DMS 273 (cell line): ENCODE data around the gene PRODH2.
A peak's percentile ranks its signal among the peaks of the same experiment; 100 is the strongest.
"Not testable (repeated sequence)": the region's sequence is repeated elsewhere in the genome, so short reads cannot be mapped to it uniquely, and the experiment has no call there.

Source experiments
- DNase-seq: peaks from one replicate; lab custom pipeline; 2025; ENCODE audit not compliant: unreplicated experiment; lab: John Stamatoyannopoulos, UW

PRODH2 gene

DNA sequence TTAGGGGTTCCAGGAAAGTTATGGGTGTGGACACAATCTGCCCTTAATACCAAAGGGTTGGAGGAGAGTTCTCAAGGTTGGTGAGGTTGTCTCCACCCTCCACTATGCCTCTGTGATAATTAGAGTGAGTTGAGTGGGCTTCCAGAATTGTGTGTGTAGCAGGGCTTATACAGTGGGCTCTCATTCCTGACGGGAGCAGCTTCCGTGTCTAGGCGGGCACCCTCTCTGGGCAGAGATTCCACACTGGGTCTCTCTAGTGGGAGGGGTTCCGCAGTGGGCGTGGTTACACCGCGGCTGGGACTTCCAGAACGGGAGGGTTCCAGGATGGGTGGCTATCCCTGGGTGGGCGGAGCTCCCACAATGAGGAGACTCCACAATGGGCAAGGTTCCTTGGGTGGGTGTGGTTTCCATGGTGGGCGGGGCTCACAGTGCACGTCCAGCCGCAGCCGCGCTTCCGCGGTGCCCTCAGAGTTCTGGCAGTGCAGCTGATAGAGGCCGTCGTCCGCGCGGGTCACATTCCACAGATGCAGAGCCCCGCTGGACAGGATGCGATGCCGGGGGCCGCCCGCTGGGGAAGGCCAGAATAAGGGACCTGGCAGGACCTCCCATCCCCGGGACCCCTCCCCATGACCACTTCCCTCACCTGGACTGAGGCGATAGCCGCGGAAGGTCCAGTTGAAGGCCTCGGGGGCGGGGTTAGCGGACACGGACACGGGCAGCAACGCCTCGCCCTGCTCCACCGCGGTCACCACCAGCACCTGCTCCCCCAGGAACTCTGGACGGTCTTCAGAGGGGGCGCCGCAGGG is 31.2 kb upstream of the PRODH2 start:
- peak; percentile 45 for DNase-seq

DNA sequence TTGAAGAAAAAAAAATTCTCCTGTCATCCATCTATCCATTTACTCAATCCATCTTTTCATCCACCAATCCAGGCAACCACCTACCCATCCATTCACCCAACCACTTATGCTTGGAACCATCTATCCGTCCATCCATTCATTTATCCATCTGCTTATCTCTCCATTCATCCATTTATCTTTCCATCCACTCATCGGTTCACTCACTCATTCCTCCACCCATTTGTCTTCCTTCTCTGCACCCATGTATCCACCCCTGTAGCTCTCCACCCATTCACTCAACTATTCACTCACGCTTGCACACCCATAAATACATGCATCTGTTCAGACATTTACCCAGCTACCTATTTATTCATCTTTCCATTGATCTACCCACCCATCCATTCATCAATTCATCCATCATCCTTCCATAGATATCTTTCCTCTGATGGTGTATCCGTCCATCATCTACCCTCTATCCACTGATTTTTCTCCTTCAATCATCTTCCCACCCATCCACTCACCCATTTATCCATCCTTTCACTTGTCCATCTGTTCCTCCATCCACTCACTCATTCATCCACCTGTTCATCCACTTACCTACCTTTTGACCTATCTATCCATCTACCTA is 30.1 kb upstream of the PRODH2 start:
- no peak for DNase-seq

DNA sequence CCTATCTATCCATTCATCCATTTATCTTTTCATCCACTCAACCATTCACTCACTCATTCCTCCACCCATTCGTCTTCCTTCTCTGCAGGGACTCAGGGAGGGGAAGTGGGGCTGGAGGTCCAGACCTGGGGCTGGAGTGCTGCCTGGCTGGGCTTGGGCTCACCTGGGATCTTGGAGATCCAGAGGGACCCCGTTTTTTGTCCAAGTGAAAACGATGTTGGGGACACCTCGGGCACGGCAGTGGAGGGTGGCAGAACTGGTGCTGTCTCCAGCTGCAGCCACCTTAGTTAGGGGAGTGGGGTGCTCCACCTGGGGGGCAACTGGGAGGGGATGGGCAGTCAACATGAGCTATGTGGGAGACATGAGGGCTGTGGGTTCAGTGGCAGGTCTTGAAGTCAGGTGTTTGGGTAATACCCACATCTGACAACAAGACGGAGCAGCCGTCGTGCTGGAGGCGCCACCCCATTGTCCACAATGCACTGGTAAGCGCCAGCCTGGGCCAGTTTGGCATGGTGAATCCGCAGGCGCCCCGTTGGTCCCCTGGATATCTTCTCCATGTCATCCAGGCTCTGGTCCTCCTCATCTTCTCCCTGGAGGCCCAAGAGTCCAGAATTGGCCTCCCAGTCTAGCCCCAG is 29.4 kb upstream of the PRODH2 start:
- DNase-seq = no peak

DNA sequence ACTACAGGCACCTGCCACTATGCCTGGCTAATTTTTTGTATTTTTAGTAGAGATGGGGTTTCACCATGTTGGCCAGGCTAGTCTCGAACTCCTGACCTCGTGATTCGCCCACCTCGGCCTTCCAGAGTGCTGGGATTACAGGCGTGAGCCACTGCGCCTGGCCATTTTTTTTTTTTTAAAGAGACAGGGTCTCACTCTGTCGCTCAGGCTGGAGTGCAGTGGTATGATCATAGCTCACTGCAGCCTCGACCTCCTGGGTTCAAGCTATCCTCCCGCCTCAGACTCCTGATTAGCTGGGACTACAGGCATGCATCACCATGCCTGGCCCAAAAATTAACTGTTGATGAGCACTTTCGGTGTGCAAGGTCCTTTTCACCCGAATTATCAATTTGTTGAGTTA is 23.5 kb upstream of the PRODH2 start:
- not testable (repeated sequence) for DNase-seq

DNA sequence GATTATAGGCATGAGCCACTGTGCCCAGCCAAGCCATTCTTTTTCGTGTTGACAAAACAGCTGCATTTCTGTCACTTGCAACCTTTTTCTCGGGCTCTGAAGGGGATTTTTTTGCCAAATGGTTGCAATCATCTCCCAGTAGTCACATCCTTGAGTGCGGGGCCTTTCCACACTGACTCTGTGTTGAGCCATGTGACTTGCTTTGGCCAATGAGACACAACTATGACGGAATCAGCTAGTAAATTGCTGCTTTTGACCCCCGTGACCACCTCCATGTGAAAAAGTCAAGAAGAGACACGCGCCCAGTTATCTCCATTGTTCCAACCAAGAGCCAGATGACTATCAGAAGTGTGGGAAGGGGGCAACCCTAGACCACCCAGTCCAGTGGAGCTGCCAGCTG is 21.3 kb upstream of the PRODH2 start:
- no peak for DNase-seq

DNA sequence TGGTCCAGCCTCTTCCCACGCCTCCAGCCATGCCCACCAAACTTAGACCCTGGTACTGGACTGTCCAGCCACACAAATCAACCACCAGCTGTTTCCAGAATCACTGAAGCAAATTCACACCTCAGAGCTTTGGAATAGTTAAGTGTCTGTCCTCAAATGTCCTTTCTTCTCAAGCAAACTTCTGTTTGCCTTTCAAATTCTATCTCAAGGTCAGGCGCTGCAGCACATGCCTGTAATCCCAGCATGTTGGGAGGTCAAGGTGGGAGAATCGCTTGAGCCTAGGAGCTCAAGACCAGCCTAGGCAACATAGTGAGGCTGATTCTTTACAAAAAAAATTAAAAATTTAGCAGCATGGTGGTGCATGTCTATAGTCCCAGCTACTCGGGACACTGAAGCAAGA is 19.4 kb upstream of the PRODH2 start:
- no peak for DNase-seq

DNA sequence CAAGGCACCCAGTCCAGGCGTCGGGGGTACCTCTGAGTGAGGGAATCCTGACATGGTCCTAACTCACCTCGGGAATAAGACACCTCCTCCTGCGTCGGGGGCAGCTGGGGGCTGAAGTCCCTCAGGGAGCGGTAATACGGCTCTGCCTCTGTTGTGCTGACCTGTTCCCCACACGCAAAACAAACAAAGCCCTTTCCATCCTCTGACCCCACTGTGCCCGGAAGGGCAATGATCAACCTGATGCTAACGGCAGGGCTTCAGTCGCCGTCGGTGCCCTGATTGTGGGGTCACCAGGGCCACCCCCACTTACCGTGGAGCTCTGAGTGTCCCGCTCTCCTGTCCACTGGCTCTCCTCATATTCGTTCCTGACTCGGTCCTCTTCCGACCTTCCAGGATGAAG is 18.3 kb upstream of the PRODH2 start:
- no peak for DNase-seq

DNA sequence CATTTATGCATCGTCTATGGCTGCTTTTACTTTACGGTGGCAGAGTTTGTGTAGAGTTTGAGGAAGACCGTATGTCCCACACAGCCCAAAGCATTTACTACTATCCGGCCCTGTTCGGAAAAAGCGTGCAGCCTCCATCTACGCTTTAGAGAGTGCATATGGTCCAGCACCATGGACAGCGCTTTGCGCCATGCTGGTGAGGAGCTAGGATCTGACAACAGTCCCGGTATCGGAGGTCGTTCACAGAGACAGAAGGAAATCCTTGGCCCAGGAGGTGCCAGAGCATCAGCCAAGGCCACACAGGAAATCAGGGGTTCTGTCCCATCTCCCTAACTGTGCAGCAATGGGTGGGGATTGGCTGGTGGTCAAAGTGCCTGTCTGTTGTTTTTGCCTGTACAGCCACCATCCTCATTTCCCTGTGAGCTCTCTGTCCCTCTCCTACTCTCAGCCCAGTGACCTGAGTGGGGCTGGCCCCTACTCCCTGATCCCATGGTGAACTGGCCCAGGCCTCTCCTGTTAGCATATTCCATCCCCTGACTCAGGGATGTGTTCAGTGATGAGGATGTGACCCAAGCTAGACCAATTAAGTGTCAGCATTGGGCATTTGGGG is 16.2 kb upstream of the PRODH2 start:
- DNase-seq = peak; percentile 51

DNA sequence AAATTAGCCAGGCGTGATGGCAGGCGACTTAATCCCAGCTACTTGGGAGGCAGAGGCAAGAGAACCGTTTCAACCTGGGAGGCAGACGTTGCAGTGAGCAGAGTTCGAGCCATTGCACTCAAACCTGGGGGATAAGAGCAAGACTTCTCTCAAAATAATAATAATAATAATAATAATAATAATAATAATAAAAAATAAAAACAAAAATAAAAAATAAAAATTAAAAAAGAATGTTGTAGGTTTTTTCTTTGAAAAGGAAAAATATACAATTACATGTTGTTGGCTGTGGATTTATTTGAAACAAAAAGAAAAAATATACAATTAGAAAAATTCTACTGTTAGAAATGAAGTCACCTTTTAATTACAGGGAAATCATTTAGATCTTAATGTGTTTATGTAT is 11.5 kb upstream of the PRODH2 start:
- DNase-seq = no peak

DNA sequence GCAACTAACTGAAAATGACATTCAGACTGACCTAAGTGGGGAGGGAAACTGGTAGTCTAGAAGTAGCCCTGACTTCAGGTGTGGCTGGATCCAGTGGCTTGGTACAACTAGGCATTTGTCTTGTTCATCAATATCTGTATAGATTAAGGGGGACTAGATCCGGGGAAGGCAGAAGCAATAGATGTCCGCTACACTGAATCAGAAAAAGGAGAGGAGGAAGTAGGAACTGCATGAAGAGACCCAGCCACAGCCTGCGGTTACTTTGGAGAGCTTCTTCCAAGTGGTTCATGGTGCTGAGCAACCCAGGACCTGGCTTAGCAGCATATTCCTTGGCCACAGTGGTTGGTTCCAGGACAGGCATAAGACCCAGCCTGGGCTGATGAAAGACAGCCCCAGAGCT is 9.9 kb upstream of the PRODH2 start:
- no peak for DNase-seq

DNA sequence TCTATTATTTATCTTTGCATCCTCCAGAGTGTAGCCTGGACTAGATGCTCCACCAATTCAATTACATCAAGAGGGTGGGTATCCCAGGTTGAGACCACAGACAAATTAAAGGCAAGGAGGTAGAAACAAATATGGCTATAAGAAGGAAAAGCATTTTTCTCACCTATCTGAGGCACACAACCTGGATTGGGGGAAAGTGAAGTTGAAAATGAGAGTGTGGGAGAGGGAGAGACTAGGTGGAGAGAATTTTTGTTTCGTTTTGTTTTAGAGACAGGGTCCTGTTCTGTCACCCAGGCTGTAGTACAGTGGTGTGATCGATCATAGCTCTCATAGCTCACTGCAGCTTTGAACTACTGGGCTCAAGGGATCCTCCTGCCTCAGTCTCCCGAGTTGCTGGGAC is 5.8 kb upstream of the PRODH2 start:
- no peak for DNase-seq

DNA sequence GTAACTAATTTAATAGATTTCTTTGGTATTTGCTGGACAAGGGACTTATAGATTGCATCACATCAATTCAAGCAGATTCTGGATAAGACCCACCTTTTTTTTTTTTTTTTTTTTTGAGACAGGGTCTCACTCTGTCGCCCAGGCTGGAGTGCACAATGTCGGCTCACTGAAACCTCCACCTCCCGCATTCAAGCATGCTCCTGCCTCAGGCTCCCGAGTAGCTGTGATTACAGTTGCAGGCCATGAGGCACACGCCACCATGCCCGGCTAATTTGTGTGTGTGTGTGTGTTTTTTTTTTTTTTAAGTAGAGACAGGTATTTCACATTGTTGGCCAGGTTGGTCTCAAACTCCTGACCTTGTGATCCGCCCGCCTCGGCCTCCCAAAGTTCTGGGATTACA is 4.2 kb upstream of the PRODH2 start:
- no peak for DNase-seq

DNA sequence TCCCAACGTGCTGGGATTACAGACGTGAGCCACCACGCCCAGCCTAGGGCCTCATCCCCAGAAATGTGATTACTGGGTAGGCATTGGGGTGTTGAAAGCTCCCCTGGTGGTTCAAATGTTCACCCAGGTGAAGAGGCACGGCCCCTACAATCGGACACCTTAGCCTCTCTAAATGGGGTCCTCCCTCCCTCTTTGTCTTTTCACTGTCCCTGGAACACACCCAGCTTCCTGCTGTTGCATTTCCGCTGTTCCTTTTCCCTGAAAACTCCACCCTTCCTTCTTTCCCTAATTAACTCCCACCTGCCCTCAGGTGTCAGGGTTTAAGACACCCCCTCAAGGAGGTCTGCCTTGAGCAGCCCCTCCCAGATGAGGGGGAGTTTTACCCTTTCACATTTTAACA is 3.6 kb upstream of the PRODH2 start:
- no peak for DNase-seq

DNA sequence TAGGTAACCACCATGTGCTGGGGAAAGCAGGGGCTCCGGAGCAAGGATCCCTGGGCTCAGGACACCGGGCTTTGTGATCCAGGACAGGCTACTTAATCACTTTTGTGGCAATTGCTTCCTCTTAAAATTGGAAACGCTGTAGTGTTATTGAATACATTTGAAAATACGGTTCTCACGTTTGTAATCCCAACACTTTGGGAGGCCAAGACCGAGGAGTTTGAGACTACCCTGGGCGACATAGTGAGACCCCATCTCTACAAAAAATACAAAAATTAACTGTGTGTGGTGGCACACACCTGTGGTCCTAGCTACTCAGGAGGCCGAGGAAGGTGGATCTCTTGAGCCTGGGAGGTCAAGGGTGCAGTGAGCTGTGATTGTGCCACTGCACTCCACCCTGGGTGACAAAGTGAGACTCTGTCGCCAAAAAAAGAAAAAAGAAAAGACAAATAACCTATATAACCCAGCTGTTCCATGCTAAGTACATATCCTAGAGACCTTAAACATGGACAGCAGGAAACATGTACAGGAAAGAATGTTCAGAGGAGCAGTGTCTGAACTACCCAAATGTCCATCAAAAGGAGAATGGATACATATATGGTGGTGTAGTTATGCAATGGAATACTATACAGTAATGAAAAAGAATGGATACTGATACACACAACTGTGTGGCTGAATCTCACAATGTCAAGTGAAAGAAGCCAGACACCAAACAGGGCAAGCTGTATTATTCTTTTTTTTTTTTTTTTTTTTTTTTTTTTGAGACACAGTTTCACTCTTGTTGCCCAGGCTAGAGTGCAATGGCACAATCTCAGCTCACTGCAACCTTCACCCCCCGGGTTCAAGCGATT is 622 bp upstream of the PRODH2 start:
- DNase-seq = no peak

DNA sequence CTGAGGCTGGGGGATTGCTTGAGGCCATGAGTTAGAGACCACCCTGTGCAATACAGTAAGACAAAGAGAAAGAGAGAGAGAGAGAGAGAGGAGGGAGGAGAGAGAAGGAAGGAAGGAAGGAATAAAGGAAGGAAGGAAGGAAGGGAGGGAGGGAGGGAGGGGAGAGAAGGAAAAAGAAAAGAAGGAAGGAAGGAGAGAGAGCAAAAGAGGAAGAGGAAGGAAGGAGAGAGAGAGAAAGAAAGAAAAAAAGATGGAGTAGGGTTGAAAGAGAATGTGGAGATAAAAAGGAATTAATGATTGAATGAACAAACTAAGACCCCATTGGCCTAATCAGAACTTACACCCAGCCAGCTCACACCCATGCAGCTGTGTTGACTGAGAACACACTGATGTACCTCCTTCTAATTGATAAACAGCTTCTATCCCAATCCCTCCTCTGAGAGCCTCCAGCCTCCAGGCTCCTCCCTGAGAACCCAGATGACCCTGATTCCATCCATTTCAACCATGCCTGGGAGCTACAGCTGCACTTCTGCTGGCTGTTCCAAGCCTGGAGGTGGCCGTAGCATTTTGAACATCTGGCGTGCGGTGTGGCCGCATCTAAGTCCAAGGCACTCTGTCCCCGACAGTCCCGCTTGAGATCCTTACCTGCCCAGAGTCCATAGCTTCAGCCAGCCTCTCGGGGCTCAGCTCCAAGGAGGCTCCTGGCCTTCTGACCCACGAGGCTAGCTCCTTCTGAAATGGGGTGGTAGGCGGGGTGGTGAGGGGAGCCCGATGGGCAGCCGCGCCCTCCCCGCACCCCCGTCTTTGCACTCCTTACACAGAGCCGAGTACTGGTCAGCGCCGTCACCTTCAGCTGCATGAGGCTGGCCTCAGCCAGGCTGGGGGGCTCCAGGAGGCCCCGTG is 1.1 kb downstream of the PRODH2 start:
- DNase-seq = peak; percentile 26

DNA sequence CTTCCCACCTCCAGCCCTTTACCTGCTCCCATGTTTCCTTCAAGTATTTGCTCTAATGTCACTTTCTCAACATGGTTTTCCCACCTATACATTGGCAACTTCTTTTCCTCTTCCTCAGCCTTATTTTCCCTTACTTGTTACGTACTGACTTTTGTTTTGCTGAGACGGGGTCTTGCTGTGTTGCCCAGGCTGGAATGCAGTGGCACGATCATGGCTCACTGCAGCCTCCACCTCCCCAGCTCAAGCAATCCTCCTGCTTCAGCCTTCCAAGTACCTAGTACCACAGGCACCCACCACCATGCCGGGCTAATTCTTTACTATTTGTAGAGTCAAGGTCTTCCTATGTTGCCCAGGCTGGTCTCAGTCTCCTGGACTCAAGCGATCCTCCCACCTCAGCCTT is 5.0 kb downstream of the PRODH2 start:
- DNase-seq = no peak

DNA sequence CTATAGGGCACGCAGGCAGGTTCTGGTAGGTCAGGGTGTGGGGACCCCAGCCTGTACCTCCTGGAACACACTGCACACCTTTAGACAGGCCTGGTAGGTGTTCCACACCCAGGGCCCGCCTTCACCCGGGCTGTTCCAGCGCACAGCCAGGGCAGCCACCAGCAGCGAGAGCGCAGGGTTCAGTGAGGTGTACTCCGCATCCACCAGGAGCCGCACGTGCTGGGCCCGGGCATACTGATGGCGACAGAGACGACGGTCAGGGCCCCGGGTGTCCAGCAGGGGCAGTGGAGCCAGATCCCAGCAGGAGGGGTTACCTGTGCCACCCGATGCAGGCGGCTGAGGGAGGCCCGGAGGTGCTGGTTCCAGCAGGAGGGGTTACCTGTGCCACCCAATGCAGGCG is 6.0 kb downstream of the PRODH2 start:
- no peak for DNase-seq

DNA sequence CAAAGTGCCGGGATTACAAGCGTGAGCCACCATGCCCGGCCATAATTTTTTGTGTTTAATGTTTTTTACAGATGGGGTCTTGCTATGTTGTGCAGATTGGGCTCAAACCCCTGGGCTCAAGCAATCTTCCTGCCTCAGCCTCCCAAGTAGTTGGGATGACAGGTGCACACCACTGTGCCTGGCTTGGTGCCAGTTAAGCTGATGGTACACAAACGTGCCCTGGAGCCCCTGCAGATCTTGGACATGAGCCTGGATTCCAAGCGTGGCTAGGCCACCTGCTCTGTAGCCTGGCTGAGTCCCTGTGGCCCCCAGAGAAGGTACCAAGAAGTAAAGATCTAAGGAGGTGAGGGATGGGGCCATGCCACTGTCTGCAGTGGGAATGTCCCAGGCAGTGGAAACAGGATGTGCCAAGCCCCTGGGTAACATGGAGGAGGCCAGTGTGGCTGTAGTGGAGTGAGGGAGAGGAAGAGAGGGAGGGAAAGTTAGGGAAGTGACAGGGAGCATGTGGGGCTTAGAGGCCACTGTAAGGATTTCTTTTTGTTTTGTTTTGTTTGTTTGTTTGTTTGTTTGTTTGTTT is 7.0 kb downstream of the PRODH2 start:
- peak; percentile 92 for DNase-seq

DNA sequence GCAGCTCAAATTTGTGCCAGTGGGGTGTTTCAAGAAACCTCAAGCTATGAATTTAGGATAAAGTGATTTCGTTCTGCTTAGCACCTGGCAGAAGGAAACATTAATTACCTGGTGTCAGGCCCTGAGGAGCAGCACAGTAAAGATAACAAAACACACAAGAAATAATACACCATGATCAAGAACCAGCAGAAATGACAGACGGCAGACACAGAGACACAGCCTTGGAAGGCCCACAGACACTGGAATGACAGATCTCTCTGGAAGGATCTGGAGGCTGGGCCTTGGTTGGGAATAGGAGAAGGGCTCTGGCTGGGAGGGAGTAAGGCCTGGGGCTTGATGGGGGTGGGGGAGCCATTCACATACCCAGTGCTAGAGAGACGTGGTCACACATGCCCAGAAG is 10.8 kb downstream of the PRODH2 start:
- DNase-seq = no peak

DNA sequence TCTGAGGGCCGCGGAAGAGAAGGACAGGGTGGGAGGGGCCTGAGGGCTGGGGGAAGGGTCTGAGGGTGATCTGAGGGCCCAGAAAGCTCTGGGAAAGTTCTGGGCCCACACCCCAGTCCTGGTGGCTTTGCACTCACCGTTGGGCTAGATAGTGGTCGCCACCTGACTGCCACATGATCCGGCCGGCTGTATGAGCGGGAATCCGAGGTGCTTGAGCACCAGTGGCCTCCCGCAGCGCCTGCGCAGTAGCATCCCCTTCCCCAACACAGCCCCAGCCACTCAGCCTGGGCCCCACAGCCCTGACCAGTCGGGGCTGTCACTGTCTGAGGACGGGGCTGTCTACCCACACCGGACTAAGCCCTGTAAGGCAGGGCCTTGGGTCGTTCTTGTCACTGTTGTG is 15.0 kb downstream of the PRODH2 start:
- no peak for DNase-seq
